Dedifferentiated amniotic fluid mesenchymal stem cell (primary cell): ENCODE results near the gene WDR62.

Experiments used
- DNase-seq: peaks from one replicate; pipeline ENCODE4 v3.0.0-alpha.2; 2016; ENCODE audit errors: extremely low spot score

Gene WDR62

GRCh38 chr19:36140304-36141038 is 85.8 kb downstream of the WDR62 start:
- DNase-seq, result no peak

- peak; percentile 64 for DNase-seq
These were observed 86.6 kb downstream of the WDR62 start for GRCh38 chr19:36141039-36141927.

GRCh38 chr19:36142046-36142445 is 87.3 kb downstream of the WDR62 start:
- no peak for DNase-seq

- DNase-seq, result no peak
These were observed 87.8 kb downstream of the WDR62 start for GRCh38 chr19:36142496-36142895.

GRCh38 chr19:36144624-36145023 is 89.9 kb downstream of the WDR62 start:
- DNase-seq, result no peak

- DNase-seq, result no peak
These were observed 95.1 kb downstream of the WDR62 start for GRCh38 chr19:36149673-36150406.

GRCh38 chr19:36150586-36150985 is 95.9 kb downstream of the WDR62 start:
- DNase-seq, result no peak

- no peak for DNase-seq
These were observed 96.7 kb downstream of the WDR62 start for GRCh38 chr19:36151144-36152018.

GRCh38 chr19:36152019-36152351 is 97.3 kb downstream of the WDR62 start:
- no peak for DNase-seq

GRCh38 chr19:36152352-36153091 is 97.8 kb downstream of the WDR62 start, which contains the start of gene COX7A1:
COX7A1 (minus strand) TSS chr19:36152447; CDS start chr19:36152407, 40 bp downstream.
- no peak for DNase-seq

- no peak for DNase-seq
These were observed 98.4 kb downstream of the WDR62 start for GRCh38 chr19:36153126-36153525.
